Middle frontal gyrus (tissue), 1 donor: ENCODE measurements around the gene PREX1.

ENCODE experiments used
- DNase-seq: peaks from one replicate; pipeline ENCODE4 v3.0.0-alpha.2; 2015; ENCODE audit warnings: low spot score; ENCODE audit errors: extremely low spot score

The PREX1 gene

GRCh38 chr20:48721324-48722001 is 106.3 kb downstream of the PREX1 start:
- no peak for DNase-seq

GRCh38 chr20:48720256-48720985 is 107.4 kb downstream of the PREX1 start:
- no peak for DNase-seq

- no peak for DNase-seq
Observed at GRCh38 chr20:48719598-48720255, 108.1 kb downstream of the PREX1 start.

GRCh38 chr20:48718786-48719578 is 108.8 kb downstream of the PREX1 start:
- no peak for DNase-seq

- no peak for DNase-seq
Observed at GRCh38 chr20:48717680-48718223, 110.0 kb downstream of the PREX1 start.

- no peak for DNase-seq
Observed at GRCh38 chr20:48717095-48717672, 110.6 kb downstream of the PREX1 start.

GRCh38 chr20:48716541-48716940 is 111.3 kb downstream of the PREX1 start:
- no peak for DNase-seq

- DNase-seq = no peak
Observed at GRCh38 chr20:48716086-48716485, 111.7 kb downstream of the PREX1 start.

GRCh38 chr20:48714764-48715163 is 113.0 kb downstream of the PREX1 start:
- no peak for DNase-seq

GRCh38 chr20:48711696-48712464 is 115.9 kb downstream of the PREX1 start:
- no peak for DNase-seq

- no peak for DNase-seq
Observed at GRCh38 chr20:48711044-48711428, 116.8 kb downstream of the PREX1 start.

- DNase-seq = no peak
Observed at GRCh38 chr20:48710341-48711043, 117.3 kb downstream of the PREX1 start.

GRCh38 chr20:48709744-48710143 is 118.1 kb downstream of the PREX1 start:
- DNase-seq = no peak

- DNase-seq = no peak
Observed at GRCh38 chr20:48709058-48709691, 118.6 kb downstream of the PREX1 start.

GRCh38 chr20:48708630-48709029 is 119.2 kb downstream of the PREX1 start:
- DNase-seq = no peak

GRCh38 chr20:48708116-48708515 is 119.7 kb downstream of the PREX1 start:
- no peak for DNase-seq

GRCh38 chr20:48706710-48707365 is 121.0 kb downstream of the PREX1 start:
- no peak for DNase-seq

GRCh38 chr20:48706116-48706656 is 121.6 kb downstream of the PREX1 start:
- no peak for DNase-seq
